Activated CD8-positive, alpha-beta memory T cell treated with anti-CD3 and anti-CD28 coated beads, Interleukin-2, amount 50 U/mL, for 4 hours (primary cell): ENCODE data around the gene SGMS2.

ENCODE experiments used
- DNase-seq: peaks from one replicate; pipeline ENCODE4 v3.0.0-alpha.2; 2020

SGMS2 gene

DNA sequence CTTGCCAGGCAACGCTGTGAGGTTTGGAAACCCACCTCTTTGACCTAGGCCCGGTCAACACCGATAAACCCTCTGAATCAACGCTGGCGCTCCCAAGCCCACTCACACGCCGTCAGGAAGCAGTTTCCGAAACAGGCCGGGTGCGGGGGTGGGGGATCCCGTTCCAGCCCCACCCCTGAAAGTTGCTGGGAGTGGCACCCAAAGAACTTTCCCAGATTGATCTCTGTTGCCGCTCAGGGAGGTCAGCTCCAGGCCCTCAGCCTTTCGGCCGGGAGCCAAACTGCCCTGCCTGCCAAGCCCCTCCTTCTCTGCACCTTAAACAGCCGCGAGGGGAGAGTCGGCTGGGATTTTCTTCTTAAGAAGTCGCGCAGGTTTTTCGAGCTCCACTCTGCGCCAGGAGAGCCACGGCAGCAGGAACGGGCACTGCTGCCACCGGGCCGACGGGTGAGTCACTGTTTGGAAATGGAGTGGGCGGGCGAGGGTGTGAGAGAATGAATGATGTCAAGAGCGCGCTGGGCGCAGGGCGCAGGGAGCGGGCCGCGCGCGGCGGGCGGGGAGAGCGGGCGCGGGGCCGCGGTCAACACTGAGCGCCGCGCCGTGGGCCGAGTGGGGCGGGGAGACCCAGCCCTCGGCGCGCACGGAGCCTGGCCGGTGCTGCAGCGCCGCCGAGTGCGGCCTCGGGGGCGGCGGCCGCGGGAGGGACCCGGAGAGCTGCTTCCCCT lies at the start of gene SGMS2:
Gene SGMS2 (plus strand): TSS at position 583 of the 722 bp plus-strand sequence. CDS start 70,622 bp downstream, outside the sequence.
- peak; percentile 52 for DNase-seq

DNA sequence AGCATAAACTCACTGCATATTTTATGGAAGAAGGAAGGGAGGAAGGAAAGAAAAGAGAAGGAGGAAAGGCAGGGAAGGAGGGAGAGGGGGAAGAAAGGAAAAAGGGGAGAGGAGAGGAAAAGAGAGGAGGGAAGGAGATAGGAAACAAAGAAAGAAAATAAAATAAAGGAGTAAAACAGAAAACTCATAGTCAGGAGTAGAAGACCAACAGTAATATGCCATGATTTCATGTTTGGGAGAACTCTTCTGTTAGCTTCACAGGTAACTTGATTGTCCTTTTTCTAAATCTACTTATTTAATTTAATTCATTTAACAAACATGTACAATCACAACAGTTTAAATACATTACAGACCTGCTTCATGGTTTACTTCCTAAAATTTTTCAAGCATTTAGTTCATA lies 46.8 kb upstream of the SGMS2 start:
- no peak for DNase-seq

GRCh38 chr4:107778784-107779530 lies 45.8 kb upstream of the SGMS2 start:
- DNase-seq: no peak

DNA sequence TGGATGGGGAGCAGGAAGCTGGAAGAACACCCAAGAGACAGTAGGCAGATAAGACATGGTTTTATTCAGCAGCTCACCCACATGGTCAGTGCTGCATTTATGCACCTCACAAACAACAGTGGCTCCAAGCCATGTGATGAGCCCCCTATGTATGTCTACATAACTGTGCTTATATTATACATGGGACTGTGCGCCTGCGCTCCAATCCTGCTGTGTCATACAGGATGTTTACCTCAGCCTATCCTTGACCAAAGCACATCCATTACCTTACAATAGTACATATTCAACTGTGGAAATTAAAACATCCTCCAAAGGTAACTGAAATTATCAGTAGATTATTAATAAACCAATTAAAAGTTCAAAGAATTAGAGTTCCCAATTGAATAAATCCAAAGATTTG lies 44.1 kb upstream of the SGMS2 start:
- no peak for DNase-seq

DNA sequence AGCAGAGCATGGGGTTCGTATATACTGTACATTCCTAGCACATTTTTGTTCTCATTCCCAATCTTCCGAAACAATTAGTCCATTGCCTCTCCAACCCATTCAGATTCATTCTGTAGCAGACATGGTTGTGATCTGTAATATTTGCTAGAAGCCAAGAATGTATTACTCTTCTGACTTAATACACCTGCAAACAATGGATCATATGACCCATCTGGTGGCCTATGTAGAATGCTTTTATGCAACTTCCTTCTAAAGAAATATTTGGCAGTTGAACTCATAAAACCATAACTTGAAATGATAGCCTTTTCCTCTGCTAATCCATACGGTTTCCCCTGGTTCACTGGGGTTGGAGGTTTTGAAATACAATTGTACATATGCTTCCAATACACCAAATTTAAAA lies 32.8 kb upstream of the SGMS2 start:
- DNase-seq: no peak

- no peak for DNase-seq
Measured at GRCh38 chr4:107792711-107793110, 32.0 kb upstream of the SGMS2 start.

GRCh38 chr4:107793996-107794395 lies 30.7 kb upstream of the SGMS2 start:
- DNase-seq: no peak

DNA sequence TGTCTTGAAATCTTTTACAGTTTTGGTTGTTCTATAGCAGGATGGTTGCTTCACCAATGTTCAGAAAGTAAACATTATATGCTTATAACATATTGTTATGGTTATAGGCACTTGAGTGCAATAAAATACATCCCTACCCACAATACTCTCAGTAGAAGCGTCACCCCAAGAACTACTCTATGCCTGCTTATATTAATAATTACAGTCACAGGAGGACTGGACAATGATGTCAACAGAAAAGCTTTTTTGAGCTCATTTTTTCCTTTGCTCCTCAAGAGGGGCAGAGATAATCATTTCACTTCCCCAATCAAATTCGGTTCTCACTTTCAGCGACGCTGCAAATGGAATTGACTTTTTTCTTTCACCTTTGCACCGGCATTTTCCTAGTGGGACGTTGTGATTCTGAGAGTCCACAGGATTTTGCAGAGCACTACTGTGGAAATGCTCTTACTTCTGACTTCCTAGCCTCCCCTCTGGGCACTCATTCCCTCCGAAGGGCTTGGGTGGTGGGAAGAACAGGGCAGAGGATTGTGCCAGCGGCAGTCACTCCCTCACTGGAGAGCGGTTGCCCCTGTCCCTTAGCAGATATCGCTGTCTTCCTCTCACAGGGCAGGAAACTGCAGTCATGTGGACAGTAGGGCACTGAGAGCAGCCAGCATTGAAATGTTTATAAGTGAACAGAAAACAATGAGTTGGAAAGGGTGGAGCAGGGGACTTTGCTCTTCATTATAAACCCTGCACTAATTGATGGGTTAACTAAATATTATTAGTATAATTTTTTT lies 24.9 kb upstream of the SGMS2 start:
- DNase-seq: no peak

GRCh38 chr4:107800706-107801105 lies 24.0 kb upstream of the SGMS2 start:
- DNase-seq: no peak

GRCh38 chr4:107801766-107802211 lies 22.9 kb upstream of the SGMS2 start:
- no peak for DNase-seq

DNA sequence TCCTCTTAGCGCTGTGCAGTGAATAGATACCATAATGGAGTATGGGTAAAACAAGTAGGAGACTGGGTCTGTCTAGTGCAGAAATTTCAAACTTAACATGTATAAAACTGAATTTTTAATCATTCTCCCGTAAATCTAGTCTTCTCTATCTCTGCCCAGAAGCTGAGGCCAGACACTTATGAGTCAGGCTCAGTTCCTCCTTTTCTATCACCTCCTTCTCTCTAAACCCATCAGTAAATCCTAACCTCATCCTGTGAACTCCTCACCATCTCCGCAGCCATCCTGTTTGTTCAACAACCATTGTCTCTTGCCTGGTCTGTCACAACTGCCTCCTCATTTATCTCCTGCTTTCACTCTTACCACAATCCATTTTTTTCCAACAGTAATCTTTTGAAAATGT lies 19.8 kb upstream of the SGMS2 start:
- no peak for DNase-seq

DNA sequence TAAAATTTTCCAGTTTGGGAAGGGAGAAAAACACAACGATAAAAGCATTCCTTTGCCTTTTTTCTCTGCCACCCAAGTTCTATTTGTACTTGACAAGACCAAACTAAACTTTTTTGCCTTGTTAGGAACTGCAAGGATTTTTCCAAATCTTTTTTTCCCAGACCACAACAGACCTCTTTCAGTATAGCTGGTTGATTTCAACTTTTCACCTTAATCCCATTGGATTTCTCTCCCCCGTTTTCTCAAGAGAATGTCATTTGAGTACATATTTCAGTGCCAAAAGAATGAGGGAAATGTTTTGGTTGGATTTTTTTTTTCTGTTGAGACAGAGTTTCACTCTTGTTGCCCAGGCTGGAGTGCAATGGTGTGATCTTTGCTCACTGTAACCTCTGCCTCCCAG lies 18.5 kb upstream of the SGMS2 start:
- no peak for DNase-seq

DNA sequence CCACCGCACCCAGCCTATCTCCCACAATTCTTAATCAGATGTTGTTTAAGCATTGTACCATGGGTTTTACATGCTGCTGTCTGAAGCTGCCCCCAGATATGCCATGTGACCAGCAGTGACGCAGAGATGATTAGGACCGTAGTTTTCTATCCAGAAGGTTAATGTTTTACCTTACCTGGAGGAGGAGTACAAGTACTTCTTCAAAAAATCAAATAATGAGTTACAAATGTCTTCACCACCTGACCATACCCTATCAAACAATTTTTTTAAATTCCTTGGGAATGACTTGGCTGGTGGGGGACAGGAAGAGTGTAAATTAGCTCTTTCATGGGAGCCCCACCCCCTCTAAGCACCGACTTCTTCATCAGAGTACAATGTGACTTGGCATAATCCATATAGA lies 16.2 kb upstream of the SGMS2 start:
- DNase-seq: no peak

- no peak for DNase-seq
Measured at GRCh38 chr4:107809210-107809609, 15.5 kb upstream of the SGMS2 start.

DNA sequence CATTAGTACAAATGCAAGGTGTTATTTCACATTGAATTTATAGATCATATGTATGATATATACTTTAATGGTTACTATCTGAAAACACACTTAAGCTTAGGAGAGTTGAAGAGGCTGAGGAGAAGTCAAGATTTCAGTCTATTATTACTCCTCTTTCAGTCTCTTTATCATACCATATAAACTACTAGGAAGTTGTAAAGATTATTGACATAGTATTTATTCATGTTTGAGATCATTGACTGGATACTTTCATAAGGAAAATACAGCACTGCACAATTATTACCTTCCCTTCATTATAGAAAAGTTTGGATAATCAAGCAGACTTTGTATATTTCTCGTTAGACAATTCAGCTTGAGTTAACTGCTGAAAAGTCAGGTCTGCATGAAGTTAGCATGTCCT lies 10.0 kb upstream of the SGMS2 start:
- no peak for DNase-seq

DNA sequence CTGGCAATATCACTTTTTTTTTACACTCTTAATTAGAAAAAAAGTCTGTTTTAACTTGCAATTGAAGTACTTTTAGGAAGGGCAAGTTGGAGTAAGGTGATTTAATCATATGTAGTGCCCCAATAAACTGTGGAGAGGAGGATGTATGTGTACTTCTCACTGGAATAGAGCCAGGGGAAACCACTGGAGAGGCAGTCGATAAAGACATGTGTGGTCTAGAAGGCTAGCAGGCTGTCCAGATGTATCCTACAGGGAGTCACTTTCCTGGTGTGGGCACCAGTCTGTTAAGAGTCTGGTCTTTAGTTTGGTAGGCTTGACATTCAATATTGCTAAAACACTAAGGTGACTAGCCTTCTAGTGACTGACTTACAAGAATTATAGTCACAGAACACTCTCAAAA lies 9.6 kb upstream of the SGMS2 start:
- DNase-seq: no peak

DNA sequence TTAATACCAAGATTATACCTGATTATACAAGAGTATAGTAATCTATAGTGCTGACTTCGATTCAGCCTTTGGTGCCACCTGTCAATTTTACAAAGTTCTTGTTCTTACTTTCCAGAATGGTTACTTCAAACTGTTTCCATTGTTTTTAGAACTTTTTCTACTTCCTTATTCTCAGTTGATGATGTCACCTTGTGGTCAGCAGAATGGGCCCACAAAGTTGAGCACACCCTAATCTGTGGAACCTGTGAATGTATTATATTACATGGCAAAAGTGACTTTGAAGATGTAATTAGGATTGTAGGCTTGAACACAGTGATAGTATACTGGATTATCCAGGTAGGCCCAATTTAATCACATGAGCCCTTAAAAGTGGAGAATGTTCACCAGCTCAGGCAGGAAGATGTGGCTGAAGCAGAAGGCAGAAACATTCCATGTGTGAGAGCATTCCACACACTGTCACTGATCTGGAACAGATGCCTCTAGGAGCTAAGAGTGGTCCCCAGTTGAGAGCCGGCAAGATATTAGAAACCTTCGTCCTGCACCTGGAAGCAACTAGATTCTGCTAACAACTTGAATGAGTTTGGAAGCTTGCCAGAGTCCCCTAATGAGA lies 6.3 kb upstream of the SGMS2 start:
- no peak for DNase-seq

DNA sequence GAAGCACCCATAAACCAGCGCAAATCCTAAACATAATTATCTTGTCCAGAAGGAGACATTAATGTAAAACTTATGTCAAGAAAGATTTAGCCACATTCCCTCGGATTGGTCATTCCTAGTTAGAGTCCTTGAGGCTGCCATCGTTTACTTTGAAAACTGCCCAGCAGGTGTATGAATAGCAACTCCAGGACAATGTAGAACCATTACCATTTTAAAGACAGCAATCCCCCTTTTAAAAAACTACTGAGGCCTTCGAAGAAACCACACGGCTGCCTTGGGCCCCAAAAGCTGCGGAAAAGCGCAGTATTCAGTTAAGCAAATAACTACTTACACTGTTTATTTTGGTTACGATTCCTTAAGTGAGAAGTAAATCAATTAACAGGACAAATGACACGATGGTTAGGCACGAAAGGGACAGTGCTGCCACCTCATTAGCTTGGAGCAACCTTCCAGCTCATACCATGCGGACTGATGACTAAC lies 822 bp upstream of the SGMS2 start:
- DNase-seq: no peak

DNA sequence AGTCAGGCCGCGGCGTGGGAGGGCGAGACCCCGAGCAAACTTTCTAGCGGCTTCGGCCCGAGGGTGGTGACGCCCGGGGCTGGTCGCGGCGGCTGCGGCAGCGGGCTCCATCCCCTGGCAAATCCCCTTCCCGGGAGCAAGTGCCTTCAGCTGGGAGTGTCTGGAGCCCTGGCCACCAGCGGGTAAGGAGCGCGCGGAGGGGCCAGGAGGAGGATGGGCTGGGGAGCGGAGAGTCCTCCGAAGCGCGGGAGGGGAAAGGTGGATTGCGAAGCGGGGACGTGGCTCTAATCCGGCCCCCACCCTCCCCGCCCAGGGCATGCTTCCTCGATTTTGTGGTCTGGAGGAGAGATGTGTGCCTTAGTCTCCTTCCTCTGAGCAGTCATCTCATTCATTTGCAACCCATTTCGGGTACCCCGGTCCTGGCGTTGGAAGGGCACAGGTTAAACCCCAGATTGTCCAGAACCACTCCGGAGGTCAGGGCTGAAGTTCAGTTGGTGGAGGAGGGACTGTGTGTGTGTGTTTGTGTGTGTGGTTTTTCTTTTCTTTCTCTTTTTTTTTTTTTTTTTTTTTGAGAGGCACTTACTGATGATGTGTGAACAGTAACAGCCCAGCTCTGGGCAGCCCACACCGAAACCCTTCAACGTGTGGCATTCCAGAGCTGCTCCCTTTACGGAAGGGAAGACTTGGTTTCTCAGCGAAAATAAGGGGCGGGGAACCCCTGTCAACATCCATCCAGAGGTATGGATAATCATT lies 516 bp downstream of the SGMS2 start:
- no peak for DNase-seq

DNA sequence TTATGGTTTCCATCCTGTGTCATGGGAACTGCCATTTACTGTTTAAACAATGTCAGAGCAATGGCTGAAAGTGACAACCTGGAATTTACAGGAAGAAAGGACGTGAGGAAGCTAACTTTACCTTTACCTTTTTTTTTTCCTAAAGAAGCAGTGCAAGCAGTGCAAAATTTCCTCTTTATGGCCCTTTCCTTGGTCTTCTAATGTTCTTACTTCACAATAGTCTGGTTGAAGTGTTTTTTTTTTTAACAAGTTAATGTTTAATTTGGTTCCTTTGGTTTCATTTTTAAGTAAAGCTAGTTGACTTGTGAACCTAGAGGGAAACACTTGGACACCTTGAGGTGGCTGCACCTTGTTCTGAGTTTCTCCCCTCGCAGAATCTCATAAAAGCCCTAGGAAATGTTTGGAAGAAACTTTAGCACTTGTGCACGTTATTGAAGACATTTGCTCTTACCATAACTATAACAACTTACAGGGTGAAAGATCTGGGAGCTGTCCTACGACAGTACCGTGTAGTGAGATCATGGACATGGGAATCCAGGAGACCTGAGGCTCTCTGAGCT lies 1.8 kb downstream of the SGMS2 start:
- DNase-seq: no peak

- DNase-seq: no peak
Measured at GRCh38 chr4:107828315-107829090, 3.8 kb downstream of the SGMS2 start.
